CD14-positive monocyte (primary cell): ENCODE measurements around the gene CHST11. TPM values are rescaled to one million over a fixed set of nuclear protein-coding genes. Genes with fewer than 3 reads are reported as not detected.

Experiments
- DNase-seq, 3 donors: peaks; one replicate each; pipeline ENCODE4 v3.0.0-alpha.2; 2011 to 2022
- H2AFZ ChIP-seq: 2 replicates; pipeline ENCODE4 v1.6.0; 2012; ENCODE audit warnings: mild to moderate bottlenecking, low read depth, low read length, inconsistent platforms; ENCODE audit not compliant: insufficient read depth, poor library complexity, severe bottlenecking
- H3K27ac ChIP-seq, 2 donors: 1 replicate in 1 of 2; 2 replicates in 1 of 2; pipeline ENCODE4 v1.5.1; 2012 to 2013; ENCODE audit warnings: low read length in 2 of 2, control low read depth in 1 of 2, inconsistent platforms in 1 of 2, low read depth in 1 of 2, mild to moderate bottlenecking in 1 of 2
- H3K27me3 ChIP-seq, 2 donors: one replicate each; pipeline versions ENCODE4 v1.6.0 to v1.6.1; 2011 to 2013; ENCODE audit warnings: low read length in 2 of 2; ENCODE audit not compliant: control insufficient read depth in 2 of 2, insufficient read depth in 2 of 2
- H3K36me3 ChIP-seq, 2 donors: replicated peaks in 1 of 2; 1 replicate in 1 of 2; 2 replicates in 1 of 2; pipeline versions ENCODE4 v1.5.1 to v1.6.1; 2012 to 2013; ENCODE audit warnings: low read length in 2 of 2, control low read depth in 1 of 2, inconsistent platforms in 1 of 2, mild to moderate bottlenecking in 1 of 2; ENCODE audit not compliant: insufficient read depth in 2 of 2, control insufficient read depth in 1 of 2
- H3K4me1 ChIP-seq, 2 donors: 1 replicate in 1 of 2; 2 replicates in 1 of 2; pipeline versions ENCODE4 v1.5.1 to v1.6.1; 2012 to 2013; ENCODE audit warnings: low read length in 2 of 2, control low read depth in 1 of 2, inconsistent platforms in 1 of 2, mild to moderate bottlenecking in 1 of 2, moderate library complexity in 1 of 2; ENCODE audit not compliant: insufficient read depth in 2 of 2, control insufficient read depth in 1 of 2
- H3K4me2 ChIP-seq: replicated peaks from 2 replicates; pipeline ENCODE3; 2012; ENCODE audit warnings: low read length, moderate library complexity, mild to moderate bottlenecking; ENCODE audit not compliant: poor library complexity, severe bottlenecking; ENCODE audit errors: extremely low read depth
- H3K4me3 ChIP-seq, 3 experiments: fragments of 200-600 bp in 1 of 3; sonication (generic) in 1 of 3; replicated peaks in 1 of 3; 1 replicate in 2 of 3; 2 replicates in 1 of 3; pipeline ENCODE4 v1.5.1; 2011 to 2013; ENCODE audit warnings: low read length in 3 of 3, mild to moderate bottlenecking in 3 of 3, control low read depth in 2 of 3, low read depth in 2 of 3, inconsistent platforms in 1 of 3, moderate library complexity in 1 of 3
- H3K79me2 ChIP-seq: 2 replicates; pipeline ENCODE4 v1.6.0; 2012; ENCODE audit warnings: mild to moderate bottlenecking, control low read depth, inconsistent platforms, low read length, moderate library complexity; ENCODE audit not compliant: insufficient read depth
- H3K9ac ChIP-seq: 2 replicates; pipeline ENCODE4 v1.6.0; 2017; ENCODE audit warnings: low read length, mild to moderate bottlenecking; ENCODE audit not compliant: insufficient read depth, poor library complexity, severe bottlenecking
- H3K9me3 ChIP-seq, 2 donors: replicated peaks in 1 of 2; 1 replicate in 1 of 2; 2 replicates in 1 of 2; pipeline versions ENCODE4 v1.5.1 to v1.6.1; 2012 to 2013; ENCODE audit warnings: low read length in 2 of 2, control low read depth in 1 of 2; ENCODE audit not compliant: control insufficient read depth in 1 of 2, insufficient read depth in 1 of 2
- H4K20me1 ChIP-seq: 2 replicates; pipeline ENCODE4 v1.6.0; 2012; ENCODE audit warnings: mild to moderate bottlenecking, low read length, control low read depth, moderate library complexity; ENCODE audit not compliant: insufficient read depth
- H3K27ac Mint-ChIP-seq, 7 donors: one replicate each; pipeline ENCODE4 v1.8.0; 2020; ENCODE audit warnings: mild to moderate bottlenecking in 7 of 7, mixed read lengths in 7 of 7, moderate library complexity in 6 of 7, inconsistent platforms in 2 of 7
- H3K27me3 Mint-ChIP-seq, 3 donors: one replicate each; pipeline ENCODE4 v1.8.0; 2021 to 2022; ENCODE audit warnings: low read depth in 3 of 3, mild to moderate bottlenecking in 3 of 3, mixed read lengths in 3 of 3, moderate library complexity in 3 of 3, inconsistent platforms in 1 of 3
- H3K36me3 Mint-ChIP-seq, 2 donors: one replicate each; pipeline ENCODE4 v1.8.0; 2020; ENCODE audit warnings: mixed read lengths in 2 of 2, inconsistent platforms in 1 of 2, mild to moderate bottlenecking in 1 of 2
- H3K4me1 Mint-ChIP-seq: one replicate; pipeline ENCODE4 v1.8.0; 2020; ENCODE audit warnings: mild to moderate bottlenecking, mixed read lengths
- H3K4me3 Mint-ChIP-seq, 2 donors: one replicate each; pipeline ENCODE4 v1.8.0; 2020; ENCODE audit warnings: mild to moderate bottlenecking in 2 of 2, mixed read lengths in 2 of 2, moderate library complexity in 1 of 2
- H3K9me3 Mint-ChIP-seq, 7 donors: one replicate each; pipeline ENCODE4 v1.8.0; 2020 to 2022; ENCODE audit warnings: mixed read lengths in 7 of 7, mild to moderate bottlenecking in 6 of 7, moderate library complexity in 6 of 7, inconsistent platforms in 2 of 7
- CTCF ChIP-seq: fragments of 200-600 bp; IDR thresholded peaks from one replicate; pipeline ENCODE4 v1.8.0; 2022; ENCODE audit warnings: antibody characterized with exemption, mild to moderate bottlenecking
- WGBS: methylation state at CpG from one replicate; pipeline ENCODE4 v1.1.5; 2013; ENCODE audit warnings: missing lambda C conversion rate; ENCODE audit not compliant: insufficient coverage; 5-methylcytosine and 5-hydroxymethylcytosine counted together
- intact Hi-C, 2 donors: fragments of 100-400 bp; cut with micrococcal nuclease; formaldehyde crosslinking; loops; one replicate each; pipeline versions ENCODE4 v1.15.0 to v1.15.1; 2023
- polyA plus RNA-seq, 3 donors: library from polyadenylated mRNA; depleted of rRNA in 1 of 3; unstranded in 2 of 3; stranded (reverse) in 1 of 3; fragments of 300-500 nt in 2 of 3; fragments of >200 nt in 1 of 3; fragmentation: Illumina TruSeq in 2 of 3; gene quantifications; 1 replicate in 2 of 3; 2 replicates in 1 of 3; pipeline ENCODE4 v1.2.3, GENCODE V29; 2012 to 2021

The CHST11 gene
- polyA plus RNA-seq, 3 donors: 44.4 to 66.6 (median 48.4) TPM

- WGBS: 50% methylated on average over 8 of the region's 15 CpGs
- Histone ChIP-seq H3K79me2 (peaks cover 100% of the 10 kb centered on the region), H3K4me1 (peaks cover 62 to 86% of the 10 kb centered on the region in 2 donors)
Observed at GRCh38 chr12:104598342-104599271, 141.9 kb downstream of the CHST11 start.

More at GRCh38 chr12:104598342-104599271, 141.9 kb downstream of the CHST11 start:
- peaks cover 0 to 19% of the 10 kb centered on the region in 2 donors for H3K36me3 ChIP-seq
- TF ChIP-seq CTCF: no peak
- intact Hi-C loops: no loop called here
- H3K27me3 ChIP-seq: no peaks in the 10 kb centered on the region
- no peak overlapping the region for H3K4me2 ChIP-seq
- no peaks in the 10 kb centered on the region for H3K9me3 ChIP-seq
- Mint-ChIP-seq H3K4me1 (peaks cover 84% of the 10 kb centered on the region), H3K36me3 (peaks cover 24 to 30% of the 10 kb centered on the region in 2 donors), H3K27ac (peak overlapping the region in 6 of 7 donors; percentile 31 to 73 (median 48)), H3K9me3 (peaks cover 0 to 2% (median 0%) of the 10 kb centered on the region in 7 donors), H3K27me3 (peaks cover 0 to 1% (median 0%) of the 10 kb centered on the region in 3 donors), H3K4me3 (no peak overlapping the region)
- H4K20me1 ChIP-seq: peaks cover 99% of the 10 kb centered on the region
- peak overlapping the region in 1 of 2 donors; percentile 45 for H3K27ac ChIP-seq
- DNase-seq: no peak
- no peak overlapping the region for H2AFZ ChIP-seq
- no peak overlapping the region for H3K9ac ChIP-seq
- no peak overlapping the region for H3K4me3 ChIP-seq
